ENCODE results near the gene TIAM1.

Gene TIAM1

GRCh38 chr21:31117128-31117916, 226.7 kb downstream of the TIAM1 start:
- DNase-seq: peak in 1 of 2 experiments; percentile 12

GRCh38 chr21:31115249-31115648, 228.8 kb downstream of the TIAM1 start:
- DNase-seq: no peak

GRCh38 chr21:31111093-31111492, 233.0 kb downstream of the TIAM1 start:
- no peak for DNase-seq

GRCh38 chr21:31110430-31110829, 233.6 kb downstream of the TIAM1 start:
- no peak for DNase-seq

GRCh38 chr21:31107871-31108270, 236.2 kb downstream of the TIAM1 start:
- no peak for DNase-seq

GRCh38 chr21:31107176-31107785, 236.8 kb downstream of the TIAM1 start:
- no peak for DNase-seq

- no peak for DNase-seq
Observed at GRCh38 chr21:31103571-31104265, 240.3 kb downstream of the TIAM1 start.

- DNase-seq: no peak
Observed at GRCh38 chr21:31103163-31103562, 240.9 kb downstream of the TIAM1 start.

- no peak for DNase-seq
Observed at GRCh38 chr21:31099122-31099521, 244.9 kb downstream of the TIAM1 start.

GRCh38 chr21:31098576-31099005, 245.5 kb downstream of the TIAM1 start:
- DNase-seq: peak; percentile 67 to 73

- no peak for DNase-seq
Observed at GRCh38 chr21:31092832-31093625, 251.0 kb downstream of the TIAM1 start.

- no peak for DNase-seq
Observed at GRCh38 chr21:31090376-31090775, 253.7 kb downstream of the TIAM1 start.

- no peak for DNase-seq
Observed at GRCh38 chr21:31088474-31088751, 255.6 kb downstream of the TIAM1 start.

- no peak for DNase-seq
Observed at GRCh38 chr21:31087639-31088473, 256.2 kb downstream of the TIAM1 start.

- DNase-seq: no peak
Observed at GRCh38 chr21:31084689-31085088, 259.4 kb downstream of the TIAM1 start.

GRCh38 chr21:31078796-31079195, 265.3 kb downstream of the TIAM1 start:
- DNase-seq: no peak

GRCh38 chr21:31078216-31078615, 265.8 kb downstream of the TIAM1 start:
- no peak for DNase-seq

- DNase-seq: no peak
Observed at GRCh38 chr21:31075848-31076247, 268.2 kb downstream of the TIAM1 start.

- no peak for DNase-seq
Observed at GRCh38 chr21:31072533-31072932, 271.5 kb downstream of the TIAM1 start.
